WTC11 (cell line): ENCODE measurements around the gene RFTN2.

Source experiments
- ESRRA ChIP-seq: sonication (generic); formaldehyde crosslinking; IDR thresholded peaks from 2 replicates; pipeline ENCODE4 v1.8.1; 2022; ENCODE audit warnings: mild to moderate bottlenecking, missing genetic modification reagents, borderline replicate concordance
- ETV6 ChIP-seq: sonication (generic); formaldehyde crosslinking; IDR thresholded peaks from 2 replicates; pipeline ENCODE4 v1.8.1; 2022; ENCODE audit warnings: mild to moderate bottlenecking, missing genetic modification reagents
- GRHL2 ChIP-seq: fragments of 250-450 bp; sonication (Bioruptor Pico); IDR thresholded peaks from 2 replicates; pipeline ENCODE4 v1.8.0; 2022; ENCODE audit warnings: mild to moderate bottlenecking, moderate library complexity; ENCODE audit not compliant: insufficient replicate concordance, severe bottlenecking
- GTF2I ChIP-seq: fragments of 250-450 bp; sonication (Bioruptor Pico); conservative IDR thresholded peaks from 2 replicates; pipeline ENCODE4 v1.4.0; 2021; ENCODE audit warnings: mild to moderate bottlenecking
- JUN ChIP-seq: sonication (generic); formaldehyde crosslinking; IDR thresholded peaks from 2 replicates; pipeline ENCODE4 v1.8.0; 2023; ENCODE audit warnings: mild to moderate bottlenecking, missing genetic modification reagents
- TEAD4 ChIP-seq: sonication (generic); formaldehyde crosslinking; IDR thresholded peaks from 2 replicates; pipeline ENCODE4 v1.8.0; 2022; ENCODE audit warnings: mild to moderate bottlenecking, missing genetic modification reagents
- ZNF138 ChIP-seq: sonication (generic); formaldehyde crosslinking; conservative IDR thresholded peaks from 2 replicates; pipeline ENCODE4 v1.8.1; 2022; ENCODE audit warnings: mild to moderate bottlenecking, moderate library complexity, missing genetic modification reagents
- TF ChIP-seq, protein P1 (sequence below): fragments of 200-600 bp; IDR thresholded peaks from 2 replicates; pipeline ENCODE4 v1.8.0; 2022; ENCODE audit warnings: antibody characterized with exemption

- TF ChIP-seq GRHL2 (no peak), ETV6 (no peak), GTF2I (CRISPR knock-in tag) (no peak), JUN (no peak), ESRRA (no peak), ZNF138 (CRISPR knock-in tag) (no peak), TEAD4 (CRISPR knock-in tag) (no peak)
- TF ChIP-seq, protein P1, sequence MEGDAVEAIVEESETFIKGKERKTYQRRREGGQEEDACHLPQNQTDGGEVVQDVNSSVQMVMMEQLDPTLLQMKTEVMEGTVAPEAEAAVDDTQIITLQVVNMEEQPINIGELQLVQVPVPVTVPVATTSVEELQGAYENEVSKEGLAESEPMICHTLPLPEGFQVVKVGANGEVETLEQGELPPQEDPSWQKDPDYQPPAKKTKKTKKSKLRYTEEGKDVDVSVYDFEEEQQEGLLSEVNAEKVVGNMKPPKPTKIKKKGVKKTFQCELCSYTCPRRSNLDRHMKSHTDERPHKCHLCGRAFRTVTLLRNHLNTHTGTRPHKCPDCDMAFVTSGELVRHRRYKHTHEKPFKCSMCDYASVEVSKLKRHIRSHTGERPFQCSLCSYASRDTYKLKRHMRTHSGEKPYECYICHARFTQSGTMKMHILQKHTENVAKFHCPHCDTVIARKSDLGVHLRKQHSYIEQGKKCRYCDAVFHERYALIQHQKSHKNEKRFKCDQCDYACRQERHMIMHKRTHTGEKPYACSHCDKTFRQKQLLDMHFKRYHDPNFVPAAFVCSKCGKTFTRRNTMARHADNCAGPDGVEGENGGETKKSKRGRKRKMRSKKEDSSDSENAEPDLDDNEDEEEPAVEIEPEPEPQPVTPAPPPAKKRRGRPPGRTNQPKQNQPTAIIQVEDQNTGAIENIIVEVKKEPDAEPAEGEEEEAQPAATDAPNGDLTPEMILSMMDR = no peak
Measured at GRCh38 chr2:197704434-197705120, 29.2 kb upstream of the RFTN2 start.
